GM23338 (cell line): ENCODE data around the gene FNDC1. TPM values are rescaled to one million over a fixed set of nuclear protein-coding genes. Genes with fewer than 3 reads are reported as not detected.

ENCODE experiments used
- ATAC-seq: fragments of 200-7000 bp; cut with Tn5 transposase; 3 replicates; pipeline ENCODE4 v1.9.1; 2020
- DNase-seq: peaks from one replicate; pipeline ENCODE4 v3.0.0-alpha.2; 2015; ENCODE audit warnings: low spot score
- H2AFZ ChIP-seq: fragments of 200-600 bp; sonication (generic); 2 replicates; pipeline ENCODE4 v1.8.0; 2016; ENCODE audit warnings: antibody characterized with exemption, mild to moderate bottlenecking, moderate library complexity
- H3F3A ChIP-seq: fragments of 200-600 bp; sonication (generic); replicated peaks from 2 replicates; pipeline ENCODE4 v1.8.0; 2017; ENCODE audit warnings: antibody characterized with exemption, mixed run types, low read depth
- H3K27ac ChIP-seq: fragments of 200-600 bp; sonication (generic); 2 replicates; pipeline ENCODE4 v1.6.1; 2016; ENCODE audit warnings: low read depth
- H3K27me3 ChIP-seq: fragments of 200-600 bp; sonication (generic); 2 replicates; pipeline ENCODE4 v1.8.0; 2016; ENCODE audit warnings: mild to moderate bottlenecking, mixed run types, moderate library complexity; ENCODE audit not compliant: insufficient read depth
- H3K36me3 ChIP-seq: fragments of 200-600 bp; sonication (generic); 2 replicates; pipeline ENCODE4 v1.8.0; 2016; ENCODE audit warnings: mild to moderate bottlenecking; ENCODE audit not compliant: insufficient read depth
- H3K4me1 ChIP-seq: fragments of 200-600 bp; sonication (generic); 2 replicates; pipeline ENCODE4 v1.8.0; 2016; ENCODE audit warnings: mild to moderate bottlenecking, moderate library complexity; ENCODE audit not compliant: insufficient read depth
- H3K4me2 ChIP-seq: fragments of 200-600 bp; sonication (generic); 2 replicates; pipeline ENCODE4 v1.7.1; 2017; ENCODE audit warnings: mixed run types
- H3K4me3 ChIP-seq: fragments of 200-600 bp; sonication (generic); 2 replicates; pipeline ENCODE4 v1.6.1; 2016; ENCODE audit warnings: mixed run types
- H3K79me2 ChIP-seq: fragments of 200-600 bp; sonication (generic); replicated peaks from 2 replicates; pipeline ENCODE4 v1.8.0; 2017; ENCODE audit warnings: mild to moderate bottlenecking; ENCODE audit not compliant: insufficient read depth
- H3K9me2 ChIP-seq: fragments of 200-600 bp; sonication (generic); 2 replicates; pipeline ENCODE4 v1.8.0; 2017; ENCODE audit not compliant: insufficient read depth
- H4K20me1 ChIP-seq: fragments of 200-600 bp; sonication (generic); replicated peaks from 2 replicates; pipeline ENCODE4 v1.8.0; 2017; ENCODE audit warnings: mild to moderate bottlenecking; ENCODE audit not compliant: insufficient read depth
- H3K27ac Mint-ChIP-seq: 2 replicates; pipeline ENCODE4 v1.8.0; 2020; ENCODE audit warnings: inconsistent platforms, mild to moderate bottlenecking, moderate library complexity, mixed read lengths
- H3K27me3 Mint-ChIP-seq: 3 replicates; pipeline ENCODE4 v1.8.0; 2022; ENCODE audit warnings: low read depth, mild to moderate bottlenecking, moderate library complexity, mixed read lengths, inconsistent platforms; ENCODE audit not compliant: insufficient read depth, poor library complexity
- H3K36me3 Mint-ChIP-seq: 3 replicates; pipeline ENCODE4 v1.8.0; 2021; ENCODE audit warnings: low read depth, mild to moderate bottlenecking, inconsistent platforms, moderate library complexity, mixed read lengths
- H3K4me1 Mint-ChIP-seq: 3 replicates; pipeline ENCODE4 v1.8.0; 2020; ENCODE audit warnings: mild to moderate bottlenecking, inconsistent platforms, mixed read lengths
- H3K4me3 Mint-ChIP-seq: 3 replicates; pipeline ENCODE4 v1.8.0; 2021; ENCODE audit warnings: moderate library complexity, mild to moderate bottlenecking, inconsistent platforms, mixed read lengths
- H3K9me3 Mint-ChIP-seq: 3 replicates; pipeline ENCODE4 v1.8.0; 2020; ENCODE audit warnings: moderate library complexity, mild to moderate bottlenecking, inconsistent platforms, mixed read lengths
- EZH2 ChIP-seq: fragments of 200-600 bp; sonication (generic); IDR thresholded peaks from one replicate; pipeline ENCODE4 v1.8.0; 2017; ENCODE audit warnings: antibody characterized with exemption, mild to moderate bottlenecking, low read depth; ENCODE audit not compliant: unreplicated experiment
- NANOG ChIP-seq: IDR thresholded peaks from 2 replicates; pipeline ENCODE4 v1.6.1; 2016; ENCODE audit warnings: antibody characterized with exemption, borderline replicate concordance
- STAT1 ChIP-seq: IDR thresholded peaks from one replicate; pipeline ENCODE4 v1.6.1; 2016; ENCODE audit warnings: antibody characterized with exemption; ENCODE audit not compliant: unreplicated experiment
- ZNF114 ChIP-seq: fragments of 250-450 bp; sonication (Bioruptor Pico); IDR thresholded peaks from 2 replicates; pipeline ENCODE4 v1.5.0; 2020; ENCODE audit warnings: mild to moderate bottlenecking, moderate library complexity
- ZNF331 ChIP-seq: fragments of 250-450 bp; sonication (Bioruptor Pico); IDR thresholded peaks from 2 replicates; pipeline ENCODE4 v1.5.0; 2020; ENCODE audit warnings: low read depth, mild to moderate bottlenecking, moderate library complexity
- ZNF462 ChIP-seq: fragments of 250-450 bp; sonication (Bioruptor Pico); IDR thresholded peaks from 2 replicates; pipeline ENCODE4 v1.5.0; 2020; ENCODE audit warnings: mild to moderate bottlenecking, moderate library complexity
- polyA plus RNA-seq: library from polyadenylated mRNA; unstranded; fragments of >200 nt; fragmentation: Nextera tagmentation; extraction: Ambion mirVana; gene quantifications from 2 replicates; pipeline ENCODE4 v1.2.1, GENCODE V29; 2016
- total RNA-seq: library from RNA; depleted of rRNA; stranded (reverse); fragments of >200 nt; shearing (Covaris generic); gene quantifications from 2 replicates; pipeline ENCODE4 v1.2.3, GENCODE V29; 2014
- TF ChIP-seq, protein P1 (sequence below), 2 experiments: fragments of 200-600 bp in 1 of 2; sonication (generic) in 1 of 2; conservative IDR thresholded peaks; 2 replicates each; pipeline versions ENCODE4 v1.5.1 to v1.6.1; 2016 to 2017; ENCODE audit warnings: antibody characterized with exemption in 2 of 2, low read depth in 2 of 2, mild to moderate bottlenecking in 2 of 2, moderate library complexity in 1 of 2
- TF ChIP-seq, protein P2 (sequence below): IDR thresholded peaks from 2 replicates; pipeline ENCODE4 v1.6.1; 2016; ENCODE audit warnings: antibody characterized with exemption
- TF ChIP-seq, protein P3 (sequence below): IDR thresholded peaks from one replicate; pipeline ENCODE4 v1.6.1; 2018; ENCODE audit warnings: antibody characterized with exemption; ENCODE audit not compliant: unreplicated experiment

FNDC1 gene
- total and polyA plus RNA-seq, 2 experiments from 2014 or later = 0.38 to 0.57 TPM

DNA sequence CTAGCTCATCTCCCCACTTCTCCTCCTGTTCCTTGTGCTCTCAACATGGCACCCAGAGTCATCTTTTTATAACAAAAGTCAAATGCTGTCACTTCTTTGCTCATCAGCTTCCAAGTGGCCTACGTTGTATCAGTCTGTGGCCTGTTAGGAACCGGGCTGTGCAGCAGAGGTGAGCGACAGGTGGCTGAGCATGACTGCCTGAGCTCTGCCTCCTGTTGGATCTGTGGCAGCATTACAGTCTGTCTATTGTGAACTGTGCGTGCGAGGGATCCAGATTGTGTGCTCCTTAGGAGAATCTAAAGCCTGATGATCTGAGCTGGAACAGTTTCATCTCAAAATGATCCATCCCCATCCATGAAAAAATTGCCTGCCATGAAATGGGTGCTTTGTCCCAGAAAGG, 129.6 kb downstream of the FNDC1 start:
- Mint-ChIP-seq H3K9me3 (peaks cover 9% of the 10 kb centered on the region), H3K4me3 (no peak overlapping the region), H3K4me1 (peaks cover 9% of the 10 kb centered on the region; the same call in 2 of the 3 replicates), H3K27ac (no peak overlapping the region), H3K27me3 (peaks cover 3% of the 10 kb centered on the region), H3K36me3 (peaks cover 4% of the 10 kb centered on the region; the same call in 1 of the 3 replicates)
- Histone ChIP-seq H4K20me1 (no peaks in the 10 kb centered on the region), H3K27me3 (no peaks in the 10 kb centered on the region), H3F3A (no peaks in the 10 kb centered on the region), H2AFZ (no peak overlapping the region), H3K4me1 (no peaks in the 10 kb centered on the region; the same call in 1 of the 2 replicates), H3K79me2 (no peaks in the 10 kb centered on the region), H3K36me3 (no peaks in the 10 kb centered on the region), H3K9me2 (no peaks in the 10 kb centered on the region), H3K4me3 (no peak overlapping the region), H3K4me2 (no peak overlapping the region), H3K27ac (no peak overlapping the region)
- TF ChIP-seq, protein P1, sequence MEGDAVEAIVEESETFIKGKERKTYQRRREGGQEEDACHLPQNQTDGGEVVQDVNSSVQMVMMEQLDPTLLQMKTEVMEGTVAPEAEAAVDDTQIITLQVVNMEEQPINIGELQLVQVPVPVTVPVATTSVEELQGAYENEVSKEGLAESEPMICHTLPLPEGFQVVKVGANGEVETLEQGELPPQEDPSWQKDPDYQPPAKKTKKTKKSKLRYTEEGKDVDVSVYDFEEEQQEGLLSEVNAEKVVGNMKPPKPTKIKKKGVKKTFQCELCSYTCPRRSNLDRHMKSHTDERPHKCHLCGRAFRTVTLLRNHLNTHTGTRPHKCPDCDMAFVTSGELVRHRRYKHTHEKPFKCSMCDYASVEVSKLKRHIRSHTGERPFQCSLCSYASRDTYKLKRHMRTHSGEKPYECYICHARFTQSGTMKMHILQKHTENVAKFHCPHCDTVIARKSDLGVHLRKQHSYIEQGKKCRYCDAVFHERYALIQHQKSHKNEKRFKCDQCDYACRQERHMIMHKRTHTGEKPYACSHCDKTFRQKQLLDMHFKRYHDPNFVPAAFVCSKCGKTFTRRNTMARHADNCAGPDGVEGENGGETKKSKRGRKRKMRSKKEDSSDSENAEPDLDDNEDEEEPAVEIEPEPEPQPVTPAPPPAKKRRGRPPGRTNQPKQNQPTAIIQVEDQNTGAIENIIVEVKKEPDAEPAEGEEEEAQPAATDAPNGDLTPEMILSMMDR (conservative IDR thresholded peaks at IDR 0.05; ENCODE audit: low read depth in 2 of 2) = 0 out of 4 replicates have a peak, but pooled peaks have one; percentile 16 to 22
- TF ChIP-seq, protein P2, sequence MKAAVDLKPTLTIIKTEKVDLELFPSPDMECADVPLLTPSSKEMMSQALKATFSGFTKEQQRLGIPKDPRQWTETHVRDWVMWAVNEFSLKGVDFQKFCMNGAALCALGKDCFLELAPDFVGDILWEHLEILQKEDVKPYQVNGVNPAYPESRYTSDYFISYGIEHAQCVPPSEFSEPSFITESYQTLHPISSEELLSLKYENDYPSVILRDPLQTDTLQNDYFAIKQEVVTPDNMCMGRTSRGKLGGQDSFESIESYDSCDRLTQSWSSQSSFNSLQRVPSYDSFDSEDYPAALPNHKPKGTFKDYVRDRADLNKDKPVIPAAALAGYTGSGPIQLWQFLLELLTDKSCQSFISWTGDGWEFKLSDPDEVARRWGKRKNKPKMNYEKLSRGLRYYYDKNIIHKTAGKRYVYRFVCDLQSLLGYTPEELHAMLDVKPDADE = no peak
- no peak for DNase-seq
- no peak for ATAC-seq

DNA sequence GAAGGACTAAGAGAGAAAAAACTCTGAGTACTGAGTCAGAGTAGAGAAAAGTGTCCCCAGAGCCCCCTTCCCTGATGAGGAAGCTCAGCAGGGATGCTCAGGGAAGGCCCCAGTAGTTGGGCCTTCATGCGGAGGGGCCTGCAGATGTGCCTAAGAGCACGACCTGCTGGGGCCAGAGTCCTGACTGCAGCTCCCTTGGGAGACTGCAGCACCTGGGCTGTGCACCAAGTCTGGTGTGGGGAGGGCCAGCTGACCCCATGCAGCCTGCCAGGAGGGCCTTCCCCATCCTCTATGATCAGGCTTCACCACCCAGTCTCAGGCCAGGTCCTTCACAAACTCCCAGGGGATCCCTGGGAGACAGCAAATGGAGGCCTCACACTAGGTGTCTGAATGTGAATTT, 130.4 kb downstream of the FNDC1 start:
- H3K27me3 ChIP-seq = no peaks in the 10 kb centered on the region
- no peak overlapping the region for H3K4me2 ChIP-seq
- no peaks in the 10 kb centered on the region for H3K79me2 ChIP-seq
- H3K4me3 ChIP-seq = no peak overlapping the region
- Mint-ChIP-seq H3K9me3 (peaks cover 9% of the 10 kb centered on the region), H3K27ac (no peak overlapping the region), H3K27me3 (peaks cover 5% of the 10 kb centered on the region), H3K36me3 (peaks cover 4% of the 10 kb centered on the region; the same call in 1 of the 3 replicates), H3K4me3 (no peak overlapping the region), H3K4me1 (peaks cover 9% of the 10 kb centered on the region)
- no peak overlapping the region for H3K27ac ChIP-seq
- H3K9me2 ChIP-seq = no peaks in the 10 kb centered on the region
- ATAC-seq = no peak
- no peak overlapping the region for H2AFZ ChIP-seq
- no peaks in the 10 kb centered on the region for H3K36me3 ChIP-seq
- no peaks in the 10 kb centered on the region for H4K20me1 ChIP-seq
- H3F3A ChIP-seq = no peaks in the 10 kb centered on the region
- H3K4me1 ChIP-seq = no peaks in the 10 kb centered on the region; the same call in 1 of the 2 replicates
- no peak for DNase-seq
- TF ChIP-seq ZNF114 (CRISPR knock-in tag) = no peak
- TF ChIP-seq ZNF331 = no peak
- TF ChIP-seq STAT1 = no peak
- TF ChIP-seq NANOG = no peak
- TF ChIP-seq, protein P3, sequence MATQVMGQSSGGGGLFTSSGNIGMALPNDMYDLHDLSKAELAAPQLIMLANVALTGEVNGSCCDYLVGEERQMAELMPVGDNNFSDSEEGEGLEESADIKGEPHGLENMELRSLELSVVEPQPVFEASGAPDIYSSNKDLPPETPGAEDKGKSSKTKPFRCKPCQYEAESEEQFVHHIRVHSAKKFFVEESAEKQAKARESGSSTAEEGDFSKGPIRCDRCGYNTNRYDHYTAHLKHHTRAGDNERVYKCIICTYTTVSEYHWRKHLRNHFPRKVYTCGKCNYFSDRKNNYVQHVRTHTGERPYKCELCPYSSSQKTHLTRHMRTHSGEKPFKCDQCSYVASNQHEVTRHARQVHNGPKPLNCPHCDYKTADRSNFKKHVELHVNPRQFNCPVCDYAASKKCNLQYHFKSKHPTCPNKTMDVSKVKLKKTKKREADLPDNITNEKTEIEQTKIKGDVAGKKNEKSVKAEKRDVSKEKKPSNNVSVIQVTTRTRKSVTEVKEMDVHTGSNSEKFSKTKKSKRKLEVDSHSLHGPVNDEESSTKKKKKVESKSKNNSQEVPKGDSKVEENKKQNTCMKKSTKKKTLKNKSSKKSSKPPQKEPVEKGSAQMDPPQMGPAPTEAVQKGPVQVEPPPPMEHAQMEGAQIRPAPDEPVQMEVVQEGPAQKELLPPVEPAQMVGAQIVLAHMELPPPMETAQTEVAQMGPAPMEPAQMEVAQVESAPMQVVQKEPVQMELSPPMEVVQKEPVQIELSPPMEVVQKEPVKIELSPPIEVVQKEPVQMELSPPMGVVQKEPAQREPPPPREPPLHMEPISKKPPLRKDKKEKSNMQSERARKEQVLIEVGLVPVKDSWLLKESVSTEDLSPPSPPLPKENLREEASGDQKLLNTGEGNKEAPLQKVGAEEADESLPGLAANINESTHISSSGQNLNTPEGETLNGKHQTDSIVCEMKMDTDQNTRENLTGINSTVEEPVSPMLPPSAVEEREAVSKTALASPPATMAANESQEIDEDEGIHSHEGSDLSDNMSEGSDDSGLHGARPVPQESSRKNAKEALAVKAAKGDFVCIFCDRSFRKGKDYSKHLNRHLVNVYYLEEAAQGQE = no peak
- TF ChIP-seq ZNF462 (CRISPR knock-in tag) = no peak
- TF ChIP-seq EZH2 = no peak
